ENCODE results near the gene ULK1.
"Not testable (repeated sequence)": the region's sequence is repeated elsewhere in the genome, so short reads cannot be mapped to it uniquely, and the experiment has no call there.

ULK1 gene

DNA sequence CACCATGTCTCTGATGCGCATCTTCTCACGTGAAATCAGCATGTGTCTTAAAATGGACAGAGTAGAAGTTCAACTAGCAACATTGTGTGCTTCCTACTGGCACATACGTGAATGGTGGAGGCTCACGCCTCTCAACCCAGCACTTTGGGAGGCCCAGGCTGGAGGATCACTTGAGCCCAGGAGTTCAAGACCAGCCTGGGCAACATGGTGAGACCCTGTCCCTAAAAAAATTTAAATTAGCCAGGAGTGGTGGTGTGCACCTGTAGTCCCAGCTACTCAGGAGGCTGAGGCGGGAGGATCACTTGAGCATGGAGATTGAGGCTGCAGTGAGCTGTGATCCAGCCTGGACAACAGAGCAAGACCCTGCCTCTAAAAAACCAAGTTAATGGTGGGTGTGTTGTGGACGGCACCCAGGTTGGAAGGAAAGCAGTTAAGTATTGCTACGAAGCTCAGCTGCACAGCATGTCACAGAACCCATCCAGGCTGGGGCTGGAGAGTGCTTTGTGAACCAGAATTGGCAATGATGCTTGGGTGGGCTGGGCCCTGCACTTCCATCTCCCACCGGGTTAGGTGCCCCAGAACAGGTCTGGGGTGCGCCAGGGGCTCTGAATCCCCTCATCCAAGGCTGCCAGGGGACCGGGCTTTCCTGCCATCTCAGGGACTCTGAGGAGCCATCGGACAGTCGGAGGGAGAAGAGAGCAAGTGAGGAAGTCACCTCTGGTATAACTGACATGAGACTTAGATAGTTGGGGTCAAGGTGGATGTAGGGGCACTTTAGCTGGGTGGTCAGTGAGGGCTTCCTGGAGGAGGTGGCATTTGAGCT is 33.0 kb upstream of the ULK1 start:
- DNase-seq (ENCODE audit: low read depth in 2 of 2, low spot score in 1 of 2) = no peak

GRCh38 chr12:131862084-131862441 is 32.4 kb upstream of the ULK1 start:
- no peak for DNase-seq (ENCODE audit: low read depth in 2 of 2, low spot score in 1 of 2)

DNA sequence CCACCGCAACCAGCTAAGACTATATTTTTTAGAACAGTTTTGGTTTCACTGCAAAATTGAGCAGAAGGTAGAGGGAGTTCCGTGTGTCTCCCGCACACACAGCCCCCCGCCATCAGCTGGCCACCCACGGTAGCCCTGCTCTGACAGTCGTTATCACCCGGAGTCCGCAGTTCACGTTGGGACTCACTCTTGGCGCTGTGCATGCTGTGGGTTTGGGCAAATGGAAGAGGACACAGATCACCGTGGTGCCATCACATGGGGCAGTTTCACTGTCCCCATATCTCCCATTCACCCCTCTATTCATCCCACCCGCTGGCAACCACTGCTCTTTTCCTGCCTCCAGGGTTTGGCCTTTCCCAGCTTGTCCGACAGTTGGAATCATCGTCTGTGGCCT is 31.8 kb upstream of the ULK1 start:
- DNase-seq (ENCODE audit: low read depth in 2 of 2, low spot score in 1 of 2) = no peak

- DNase-seq (ENCODE audit: low read depth in 2 of 2, low spot score in 1 of 2) = no peak
Observed at GRCh38 chr12:131862994-131863710, 31.3 kb upstream of the ULK1 start.

GRCh38 chr12:131863711-131864396 is 30.6 kb upstream of the ULK1 start:
- DNase-seq (ENCODE audit: low read depth in 2 of 2, low spot score in 1 of 2) = no peak

DNA sequence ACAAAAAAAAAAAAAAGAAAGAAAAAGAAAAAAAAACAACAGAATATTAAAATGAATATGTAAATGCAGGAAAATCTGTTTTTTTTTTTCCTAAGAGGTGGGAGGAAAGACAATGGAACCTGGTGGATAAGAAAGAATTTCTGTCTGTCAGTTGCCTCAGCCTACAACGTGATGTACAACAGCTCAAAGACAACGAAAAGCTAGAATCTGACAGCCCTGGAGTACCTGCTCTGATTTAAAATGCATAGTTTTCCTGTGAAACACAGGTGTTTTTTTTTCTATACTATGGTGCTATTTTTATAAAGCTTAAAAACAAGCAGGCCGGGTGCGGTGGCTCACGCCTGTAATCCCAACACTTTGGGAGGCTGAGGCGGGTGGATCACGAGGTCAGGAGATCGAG is 30.0 kb upstream of the ULK1 start:
- DNase-seq (ENCODE audit: low read depth in 2 of 2, low spot score in 1 of 2) = no peak

GRCh38 chr12:131865180-131865875 is 29.1 kb upstream of the ULK1 start:
- DNase-seq (ENCODE audit: low read depth in 2 of 2, low spot score in 1 of 2) = no peak

GRCh38 chr12:131867471-131867870 is 27.0 kb upstream of the ULK1 start:
- DNase-seq (ENCODE audit: low read depth in 2 of 2, low spot score in 1 of 2) = no peak

- DNase-seq (ENCODE audit: low read depth in 2 of 2, low spot score in 1 of 2) = no peak
Observed at GRCh38 chr12:131867891-131868675, 26.3 kb upstream of the ULK1 start.

DNA sequence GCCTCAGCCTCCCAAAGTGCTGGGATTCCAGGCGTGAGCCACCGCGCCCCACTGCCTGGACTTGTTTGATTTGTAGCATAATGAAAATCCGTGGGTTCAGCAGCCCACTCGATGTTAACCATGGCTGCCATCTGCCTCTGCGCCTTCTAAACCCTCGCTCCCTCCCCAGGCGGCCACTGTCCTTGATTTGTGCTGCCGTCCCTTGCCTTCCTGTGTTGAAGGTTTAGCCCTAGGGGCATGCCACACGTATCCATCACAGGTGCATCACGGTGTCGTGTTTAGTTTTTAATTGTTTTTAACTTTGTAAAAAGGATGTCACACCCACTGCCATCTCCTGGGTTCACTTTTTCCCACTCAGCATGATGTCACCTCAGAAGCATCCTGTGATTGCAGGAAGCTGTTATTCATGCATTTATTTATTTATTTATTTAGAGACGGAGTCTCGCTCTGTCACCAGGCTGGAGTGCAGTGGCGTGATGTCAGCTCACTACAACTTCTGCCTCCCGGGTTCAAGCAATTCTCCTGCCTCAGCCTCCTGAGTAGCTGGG is 24.5 kb upstream of the ULK1 start:
- DNase-seq (ENCODE audit: low read depth in 2 of 2, low spot score in 1 of 2) = no peak

GRCh38 chr12:131871677-131872076 is 22.7 kb upstream of the ULK1 start:
- DNase-seq (ENCODE audit: low read depth in 2 of 2, low spot score in 1 of 2) = no peak

GRCh38 chr12:131872154-131873051 is 22.0 kb upstream of the ULK1 start:
- no peak for DNase-seq (ENCODE audit: low read depth in 2 of 2, low spot score in 1 of 2)

- no peak for DNase-seq (ENCODE audit: low read depth in 2 of 2, low spot score in 1 of 2)
Observed at GRCh38 chr12:131873293-131873692, 21.1 kb upstream of the ULK1 start.

DNA sequence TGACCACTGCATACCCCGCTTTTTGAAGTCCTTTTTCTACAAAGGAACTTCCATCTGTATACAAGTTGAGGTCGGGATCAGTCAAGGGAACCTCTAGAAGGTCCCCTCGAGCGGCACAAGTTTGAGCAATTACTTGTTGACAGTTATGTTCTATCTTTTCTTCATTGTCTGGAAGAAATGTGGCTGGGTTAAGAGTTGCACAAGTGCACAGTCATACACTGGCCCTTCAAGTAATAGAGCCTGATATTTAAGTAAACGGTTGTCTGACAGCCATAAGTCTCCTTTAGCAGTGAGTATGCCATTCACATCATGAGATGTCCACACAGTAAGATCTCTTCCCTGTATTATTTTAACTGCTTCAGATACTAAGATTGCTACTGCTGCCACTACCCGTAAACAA is 19.4 kb upstream of the ULK1 start:
- DNase-seq (ENCODE audit: low read depth in 2 of 2, low spot score in 1 of 2) = not testable (repeated sequence)

DNA sequence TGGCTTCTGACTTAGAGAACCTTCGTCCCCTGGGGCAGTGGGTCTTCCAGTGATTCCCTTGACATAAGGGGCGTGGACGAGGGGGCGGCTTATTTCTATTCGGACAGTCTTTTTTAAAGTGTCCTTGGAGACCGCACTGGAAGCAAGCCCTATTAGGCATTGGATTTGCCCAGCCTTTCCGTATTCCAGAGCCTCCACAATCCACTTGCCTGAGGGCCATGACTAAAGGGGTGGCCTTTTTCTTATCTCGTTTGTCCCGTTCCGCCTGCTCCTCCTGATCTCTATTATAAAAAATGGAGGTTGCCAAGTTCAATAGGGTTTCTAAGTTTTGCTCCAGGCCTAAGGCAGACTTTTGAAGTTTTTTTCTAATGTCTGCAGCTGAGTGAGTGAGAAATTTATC is 17.2 kb upstream of the ULK1 start:
- DNase-seq (ENCODE audit: low read depth in 2 of 2, low spot score in 1 of 2) = not testable (repeated sequence)

GRCh38 chr12:131878436-131878835 is 16.0 kb upstream of the ULK1 start:
- DNase-seq (ENCODE audit: low read depth in 2 of 2, low spot score in 1 of 2) = not testable (repeated sequence)

- DNase-seq (ENCODE audit: low read depth in 2 of 2, low spot score in 1 of 2) = no peak
Observed at GRCh38 chr12:131882804-131883520, 11.5 kb upstream of the ULK1 start.

GRCh38 chr12:131883521-131883900 is 10.9 kb upstream of the ULK1 start:
- DNase-seq (ENCODE audit: low read depth in 2 of 2, low spot score in 1 of 2) = no peak

DNA sequence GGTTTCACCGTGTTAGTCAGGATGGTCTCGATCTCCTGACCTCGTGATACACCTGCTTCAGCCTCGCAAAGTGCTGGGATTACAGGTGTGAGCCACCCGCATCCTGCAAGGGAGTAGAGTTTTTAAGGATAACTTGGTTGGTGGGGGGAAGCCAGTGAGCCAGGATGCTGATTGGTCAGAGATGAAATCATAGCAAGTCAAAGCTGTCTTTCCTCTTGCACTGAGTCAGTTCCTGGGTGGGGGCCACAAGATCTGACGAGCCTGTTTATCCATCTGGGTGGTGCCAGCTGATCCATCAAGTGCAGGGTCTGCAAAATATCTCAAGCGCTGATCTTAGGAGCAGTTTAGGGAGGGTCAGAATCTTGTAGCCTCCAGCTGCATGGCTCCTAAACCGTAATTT is 9.3 kb upstream of the ULK1 start:
- DNase-seq (ENCODE audit: low read depth in 2 of 2, low spot score in 1 of 2) = not testable (repeated sequence)
